GM12873 (cell line): Measurements from ENCODE around the gene DOCK6.

ENCODE experiments used
- TF ChIP-seq, protein P1 (sequence below): IDR thresholded peaks from 2 replicates; pipeline ENCODE4 v1.5.1; 2012; ENCODE audit warnings: low read depth, mild to moderate bottlenecking, moderate library complexity, low read length, control low read depth; ENCODE audit not compliant: insufficient read depth; ENCODE audit errors: missing control alignments

The DOCK6 gene

DNA sequence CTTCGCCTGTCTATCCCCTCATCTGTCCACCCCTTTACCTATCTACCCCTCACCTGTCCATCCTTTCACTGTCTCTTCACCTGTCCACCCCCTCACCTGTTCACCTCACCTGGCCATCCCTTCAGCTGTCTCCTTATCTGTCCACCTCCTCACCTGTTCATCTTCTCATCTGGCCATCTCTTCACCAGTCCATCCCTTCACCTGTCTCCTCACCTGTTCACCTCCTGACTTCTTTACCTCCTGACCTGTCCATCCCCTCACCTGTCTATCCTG lies 51.7 kb downstream of the DOCK6 start:
- TF ChIP-seq, protein P1, sequence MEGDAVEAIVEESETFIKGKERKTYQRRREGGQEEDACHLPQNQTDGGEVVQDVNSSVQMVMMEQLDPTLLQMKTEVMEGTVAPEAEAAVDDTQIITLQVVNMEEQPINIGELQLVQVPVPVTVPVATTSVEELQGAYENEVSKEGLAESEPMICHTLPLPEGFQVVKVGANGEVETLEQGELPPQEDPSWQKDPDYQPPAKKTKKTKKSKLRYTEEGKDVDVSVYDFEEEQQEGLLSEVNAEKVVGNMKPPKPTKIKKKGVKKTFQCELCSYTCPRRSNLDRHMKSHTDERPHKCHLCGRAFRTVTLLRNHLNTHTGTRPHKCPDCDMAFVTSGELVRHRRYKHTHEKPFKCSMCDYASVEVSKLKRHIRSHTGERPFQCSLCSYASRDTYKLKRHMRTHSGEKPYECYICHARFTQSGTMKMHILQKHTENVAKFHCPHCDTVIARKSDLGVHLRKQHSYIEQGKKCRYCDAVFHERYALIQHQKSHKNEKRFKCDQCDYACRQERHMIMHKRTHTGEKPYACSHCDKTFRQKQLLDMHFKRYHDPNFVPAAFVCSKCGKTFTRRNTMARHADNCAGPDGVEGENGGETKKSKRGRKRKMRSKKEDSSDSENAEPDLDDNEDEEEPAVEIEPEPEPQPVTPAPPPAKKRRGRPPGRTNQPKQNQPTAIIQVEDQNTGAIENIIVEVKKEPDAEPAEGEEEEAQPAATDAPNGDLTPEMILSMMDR = no peak

DNA sequence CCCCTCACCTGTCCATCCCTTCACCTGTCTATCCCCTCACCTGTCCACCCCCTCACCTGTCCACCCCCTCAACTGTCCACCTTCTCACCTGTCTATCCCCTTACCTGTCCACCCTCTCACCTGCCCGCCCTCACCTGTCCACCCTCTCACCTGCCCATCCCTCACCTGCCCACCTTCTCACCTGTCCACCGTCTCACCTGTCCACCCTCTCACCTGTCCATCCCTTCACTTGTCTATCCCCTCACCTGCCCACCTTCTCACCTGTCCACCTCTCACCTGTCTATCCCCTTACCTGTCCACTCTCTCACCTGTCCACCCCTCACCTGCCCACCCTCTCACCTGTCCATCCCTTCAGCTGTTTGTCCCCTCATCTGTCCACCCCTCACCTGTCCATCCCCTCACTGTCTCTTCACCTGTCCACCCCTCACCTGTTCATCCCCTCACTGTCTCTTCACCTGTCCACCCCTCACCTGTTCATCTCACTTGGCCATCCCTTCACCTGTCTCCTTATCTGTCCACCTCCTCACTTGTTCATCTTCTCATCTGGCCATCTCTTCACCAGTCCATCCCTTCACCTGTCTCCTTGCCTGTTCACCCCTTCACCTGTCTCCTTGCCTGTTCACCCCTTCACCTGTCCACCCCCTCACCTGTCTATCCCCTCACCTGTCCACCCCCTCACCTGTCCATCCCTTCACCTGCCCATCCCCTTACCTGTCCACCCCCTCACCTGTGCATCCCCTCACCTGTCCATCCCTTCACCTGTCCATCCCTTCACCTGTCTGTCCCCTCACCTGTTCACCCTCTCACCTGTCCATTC lies 52.3 kb downstream of the DOCK6 start:
- TF ChIP-seq, protein P1 = no peak

DNA sequence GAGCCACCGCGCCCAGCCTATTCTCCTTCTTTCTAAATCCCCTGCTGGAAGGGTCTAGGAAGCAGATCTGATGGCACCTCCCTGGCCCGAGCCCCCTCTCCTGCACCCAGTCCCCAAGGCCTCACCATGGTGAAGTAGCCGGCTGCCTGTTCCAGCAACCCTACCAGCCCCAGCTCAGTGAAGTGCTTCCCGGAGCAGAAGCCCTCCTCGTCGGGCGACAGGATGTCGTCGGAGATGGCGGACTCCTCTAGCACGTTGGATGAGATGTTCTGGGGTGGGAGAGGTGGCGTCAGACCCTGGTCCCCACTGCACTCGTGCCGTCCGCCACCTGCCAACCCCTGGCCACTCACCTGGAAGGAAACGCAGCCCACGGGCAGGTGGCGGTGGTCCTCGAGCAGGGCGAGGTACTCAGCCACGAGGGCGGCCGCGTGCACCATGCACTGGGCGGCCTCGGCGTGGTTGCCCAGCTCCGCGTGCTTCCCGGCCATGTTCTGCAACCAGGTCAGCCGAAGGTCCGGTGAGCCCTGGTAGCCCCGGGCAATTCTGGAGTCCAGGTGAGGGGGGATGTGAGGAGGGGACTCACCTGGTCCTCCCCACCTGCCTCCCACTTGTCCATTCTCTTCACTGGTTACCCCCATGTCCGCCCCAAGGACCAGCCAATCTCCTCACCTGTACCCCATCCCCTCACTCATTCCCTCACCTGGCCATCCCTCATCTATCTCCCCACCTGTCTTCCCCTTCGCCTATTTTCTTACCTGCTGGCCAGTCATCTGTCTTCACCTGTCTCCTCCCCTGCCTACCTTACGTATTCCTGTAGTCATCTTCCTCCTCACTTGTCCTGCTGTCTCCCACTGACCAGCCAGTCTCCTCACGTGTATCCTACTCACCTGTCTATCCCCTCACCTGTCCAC lies 53.5 kb downstream of the DOCK6 start:
- TF ChIP-seq, protein P1 = no peak

DNA sequence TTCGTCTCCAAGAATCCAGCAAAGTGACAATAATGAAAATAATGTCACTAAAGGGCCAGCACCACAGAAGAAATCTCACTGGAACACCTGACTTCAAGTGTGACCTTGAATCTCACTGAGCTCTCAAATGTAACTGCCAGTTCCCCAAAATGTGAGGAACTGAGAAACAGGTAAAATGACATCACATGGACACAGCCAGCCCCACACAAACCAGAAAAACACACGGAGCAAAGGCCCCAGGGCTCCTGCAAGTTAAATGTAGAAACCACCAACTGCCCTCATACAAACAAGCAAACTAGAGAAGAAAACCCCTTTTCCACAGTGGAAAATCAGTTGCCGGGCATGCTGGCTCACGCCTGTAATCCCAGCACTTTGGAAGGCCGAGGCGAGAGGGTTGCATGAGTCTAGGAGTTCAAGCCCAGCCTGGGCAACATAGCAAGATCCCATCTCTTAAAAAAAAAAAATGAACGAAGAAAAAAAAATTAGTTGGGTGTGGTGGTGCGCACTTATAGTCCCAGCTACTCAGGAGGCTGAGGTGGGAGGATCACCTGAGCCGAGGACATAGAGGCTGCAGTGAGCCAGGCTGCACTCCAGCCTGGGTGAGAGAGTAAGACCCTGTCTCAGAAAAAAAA lies 56.3 kb downstream of the DOCK6 start:
- TF ChIP-seq, protein P1 = no peak

DNA sequence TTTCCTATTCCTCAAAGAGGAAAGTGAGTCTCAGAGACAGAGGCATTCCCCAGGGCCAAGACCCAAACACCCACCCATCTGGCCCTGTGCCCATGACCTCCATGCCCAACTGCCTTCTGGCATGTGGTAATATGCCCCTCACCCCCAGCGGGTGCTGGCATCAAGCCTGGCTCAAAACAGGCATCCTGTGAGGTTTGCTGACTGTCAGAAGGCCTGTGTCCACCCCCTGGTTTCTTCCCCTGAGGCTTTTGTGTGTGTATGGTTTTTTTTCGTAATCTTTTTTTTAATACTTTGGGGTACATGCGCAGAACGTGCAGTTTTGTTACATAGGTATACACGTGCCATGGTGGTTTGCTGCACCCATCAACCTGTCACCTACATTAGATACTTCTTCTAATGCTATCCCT lies 57.4 kb downstream of the DOCK6 start:
- TF ChIP-seq, protein P1 = no peak

DNA sequence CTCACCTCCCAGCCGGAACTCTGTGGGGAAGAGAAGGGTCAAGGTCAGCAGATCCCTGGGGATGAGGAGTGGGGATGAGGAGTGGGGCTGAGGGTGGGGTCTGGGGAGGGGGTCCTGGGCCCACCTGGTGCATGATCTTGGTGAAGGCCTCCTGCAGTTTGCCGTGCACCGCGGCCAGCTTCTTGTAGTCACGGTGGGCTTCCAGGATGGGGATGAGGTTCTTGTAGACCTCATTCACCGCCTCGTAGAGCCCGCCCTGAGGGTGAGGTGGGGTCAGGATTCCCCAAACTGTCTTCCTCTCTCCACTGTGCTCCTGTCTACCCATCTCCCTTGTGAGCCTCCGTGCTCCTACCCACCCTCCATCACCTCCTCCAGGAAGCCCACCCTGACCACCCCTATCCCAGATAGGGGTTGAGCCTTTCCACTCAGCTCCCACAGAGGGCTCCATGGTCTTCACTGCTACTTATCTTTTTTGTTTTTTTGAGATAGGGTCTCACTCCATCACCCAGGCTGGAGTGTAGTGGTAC lies 58.2 kb downstream of the DOCK6 start:
- TF ChIP-seq, protein P1 = no peak
